Keratinocyte (primary cell): ENCODE results near the gene VAT1. TPM values are rescaled to one million over a fixed set of nuclear protein-coding genes. Genes with fewer than 3 reads are reported as not detected.

ENCODE experiments used
- DNase-seq: peaks from one replicate; pipeline ENCODE4 v3.0.0-alpha.2; 2011; ENCODE audit warnings: low read depth, missing footprints, low spot score
- FAIRE-seq: peaks from 2 replicates; lab custom pipeline; 2011; peaks lifted over from hg19 to GRCh38; lab: Jason Lieb, UNC
- H2AFZ ChIP-seq: 2 replicates; pipeline ENCODE4 v1.6.0; 2012; ENCODE audit warnings: low read length, control low read depth, inconsistent platforms; ENCODE audit not compliant: control insufficient read depth
- H3K27ac ChIP-seq: 2 replicates; pipeline ENCODE4 v1.5.1; 2011; ENCODE audit warnings: low read length; ENCODE audit not compliant: control insufficient read depth, insufficient read depth
- H3K27me3 ChIP-seq: 3 replicates; pipeline ENCODE4 v1.6.0; 2011; ENCODE audit warnings: low read length; ENCODE audit not compliant: control insufficient read depth, insufficient read depth; ENCODE audit errors: extremely low read depth
- H3K36me3 ChIP-seq, 2 experiments: 2 replicates in 1 of 2; 3 replicates in 1 of 2; pipeline ENCODE4 v1.5.1; 2011; ENCODE audit warnings: low read length in 2 of 2, mild to moderate bottlenecking in 1 of 2; ENCODE audit not compliant: control insufficient read depth in 2 of 2, insufficient read depth in 2 of 2; ENCODE audit errors: extremely low read depth in 1 of 2
- H3K4me1 ChIP-seq: 3 replicates; pipeline ENCODE4 v1.5.1; 2011; ENCODE audit warnings: low read length; ENCODE audit not compliant: control insufficient read depth, insufficient read depth; ENCODE audit errors: extremely low read depth
- H3K4me2 ChIP-seq: 3 replicates; pipeline ENCODE4 v1.6.0; 2011; ENCODE audit warnings: low read depth, low read length; ENCODE audit not compliant: control insufficient read depth, insufficient read depth; ENCODE audit errors: extremely low read depth
- H3K4me3 ChIP-seq, 3 experiments: fragments of 200-600 bp in 1 of 3; sonication (generic) in 1 of 3; 2 replicates in 2 of 3; 3 replicates in 1 of 3; pipeline ENCODE4 v1.5.1; 2011 to 2016; ENCODE audit warnings: low read length in 3 of 3, mild to moderate bottlenecking in 3 of 3, control low read depth in 2 of 3, inconsistent platforms in 1 of 3, low read depth in 1 of 3, mixed read lengths in 1 of 3, mixed run types in 1 of 3, moderate library complexity in 1 of 3; ENCODE audit not compliant: control insufficient read depth in 2 of 3, insufficient read depth in 2 of 3; ENCODE audit errors: extremely low read depth in 1 of 3
- H3K79me2 ChIP-seq: 2 replicates; pipeline ENCODE4 v1.6.0; 2012; ENCODE audit warnings: low read length; ENCODE audit not compliant: control insufficient read depth, insufficient read depth
- H3K9ac ChIP-seq: 3 replicates; pipeline ENCODE4 v1.6.0; 2011; ENCODE audit warnings: low read length; ENCODE audit not compliant: control insufficient read depth, insufficient read depth; ENCODE audit errors: extremely low read depth
- H3K9me1 ChIP-seq: 3 replicates; pipeline ENCODE4 v1.6.0; 2011; ENCODE audit warnings: low read length; ENCODE audit not compliant: control insufficient read depth, insufficient read depth; ENCODE audit errors: extremely low read depth
- H3K9me3 ChIP-seq: 2 replicates; pipeline ENCODE4 v1.5.1; 2012; ENCODE audit warnings: low read depth, low read length; ENCODE audit not compliant: control insufficient read depth
- H4K20me1 ChIP-seq: 3 replicates; pipeline ENCODE4 v1.6.0; 2011; ENCODE audit warnings: low read length; ENCODE audit not compliant: control insufficient read depth, insufficient read depth; ENCODE audit errors: extremely low read depth
- EZH2 ChIP-seq: IDR thresholded peaks from one replicate; pipeline ENCODE4 v1.6.1; 2012; ENCODE audit warnings: inconsistent platforms, mild to moderate bottlenecking, low read length, moderate library complexity
- dilution Hi-C: fragments of 300-500 bp; cut with MboI; formaldehyde crosslinking; loops from one replicate; pipeline ENCODE4 v1.7.0; 2020; ENCODE audit warnings: low sequenced_read_pairs; ENCODE audit not compliant: extremely low pct_ligation_motif_present
- polyA plus RNA-seq, 5 experiments: library from polyadenylated mRNA; depleted of rRNA in 3 of 5; stranded (reverse) in 3 of 5; stranded (forward) in 1 of 5; unstranded in 1 of 5; fragments of >200 nt; gene quantifications; 1 replicate in 1 of 5; 2 replicates in 3 of 5; 3 replicates in 1 of 5; pipeline versions ENCODE4 v1.2.1 to v1.2.3, GENCODE V29; 2011 to 2012; ENCODE audit warnings: missing spikeins in 2 of 5, low read depth in 1 of 5, low replicate concordance in 1 of 5
- TF ChIP-seq, protein P1 (sequence below), 3 experiments: IDR thresholded peaks in 1 of 3; conservative IDR thresholded peaks in 1 of 3; optimal IDR thresholded peaks in 1 of 3; 2 replicates in 2 of 3; 3 replicates in 1 of 3; pipeline versions ENCODE3 to v1.5.1; 2011; ENCODE audit warnings: low read length in 3 of 3, mild to moderate bottlenecking in 3 of 3, moderate library complexity in 2 of 3, control low read depth in 1 of 3, inconsistent platforms in 1 of 3; ENCODE audit not compliant: insufficient read depth in 2 of 3; ENCODE audit errors: extremely low read depth in 1 of 3

The VAT1 gene
- polyA plus RNA-seq, 1 donor (not counting 4 experiments of a cell fraction or from before 2014, with no cell fraction given), result 151 TPM

DNA sequence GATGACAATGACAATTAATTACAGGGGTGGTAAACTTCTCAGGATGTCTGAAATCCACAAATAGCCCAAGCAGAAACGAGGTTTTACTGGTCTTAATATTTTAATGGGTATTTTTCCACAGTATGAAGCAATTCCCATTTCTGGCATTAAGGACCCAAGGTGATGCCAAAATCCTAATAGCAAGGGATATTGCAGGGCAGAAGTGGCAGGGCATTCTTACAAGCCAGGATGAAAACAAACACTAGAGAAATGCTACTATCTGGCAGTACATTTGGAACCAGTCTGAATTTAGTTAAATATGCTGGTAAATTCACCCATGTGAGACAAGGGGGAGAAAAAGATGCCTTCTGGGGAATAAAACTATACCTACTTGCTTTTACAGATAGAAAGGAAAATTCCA is 48.1 kb upstream of the VAT1 start:
- dilution Hi-C loops, result no loop called here
- Histone ChIP-seq H4K20me1 (no peaks in the 10 kb centered on the region), H3K9me3 (no peaks in the 10 kb centered on the region), H3K79me2 (no peaks in the 10 kb centered on the region), H3K27me3 (no peaks in the 10 kb centered on the region), H3K4me1 (no peaks in the 10 kb centered on the region), H3K36me3 (peaks cover 0 to 11% of the 10 kb centered on the region in 2 experiments), H3K4me2 (no peak overlapping the region), H2AFZ (no peak overlapping the region), H3K9me1 (no peaks in the 10 kb centered on the region), H3K27ac (no peak overlapping the region), H3K4me3 (no peak overlapping the region), H3K9ac (no peak overlapping the region)
- no peak for FAIRE-seq
- DNase-seq, result no peak
- TF ChIP-seq, protein P1, sequence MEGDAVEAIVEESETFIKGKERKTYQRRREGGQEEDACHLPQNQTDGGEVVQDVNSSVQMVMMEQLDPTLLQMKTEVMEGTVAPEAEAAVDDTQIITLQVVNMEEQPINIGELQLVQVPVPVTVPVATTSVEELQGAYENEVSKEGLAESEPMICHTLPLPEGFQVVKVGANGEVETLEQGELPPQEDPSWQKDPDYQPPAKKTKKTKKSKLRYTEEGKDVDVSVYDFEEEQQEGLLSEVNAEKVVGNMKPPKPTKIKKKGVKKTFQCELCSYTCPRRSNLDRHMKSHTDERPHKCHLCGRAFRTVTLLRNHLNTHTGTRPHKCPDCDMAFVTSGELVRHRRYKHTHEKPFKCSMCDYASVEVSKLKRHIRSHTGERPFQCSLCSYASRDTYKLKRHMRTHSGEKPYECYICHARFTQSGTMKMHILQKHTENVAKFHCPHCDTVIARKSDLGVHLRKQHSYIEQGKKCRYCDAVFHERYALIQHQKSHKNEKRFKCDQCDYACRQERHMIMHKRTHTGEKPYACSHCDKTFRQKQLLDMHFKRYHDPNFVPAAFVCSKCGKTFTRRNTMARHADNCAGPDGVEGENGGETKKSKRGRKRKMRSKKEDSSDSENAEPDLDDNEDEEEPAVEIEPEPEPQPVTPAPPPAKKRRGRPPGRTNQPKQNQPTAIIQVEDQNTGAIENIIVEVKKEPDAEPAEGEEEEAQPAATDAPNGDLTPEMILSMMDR (optimal IDR thresholded peaks at IDR 0.05 in 1 of 3, IDR thresholded peaks at IDR 0.05 in 1 of 3, conservative IDR thresholded peaks at IDR 0.05 in 1 of 3; ENCODE audit: extremely low read depth in 1 of 3, insufficient read depth in 2 of 3, low read length in 3 of 3), result no peak
- no peak for TF ChIP-seq EZH2

DNA sequence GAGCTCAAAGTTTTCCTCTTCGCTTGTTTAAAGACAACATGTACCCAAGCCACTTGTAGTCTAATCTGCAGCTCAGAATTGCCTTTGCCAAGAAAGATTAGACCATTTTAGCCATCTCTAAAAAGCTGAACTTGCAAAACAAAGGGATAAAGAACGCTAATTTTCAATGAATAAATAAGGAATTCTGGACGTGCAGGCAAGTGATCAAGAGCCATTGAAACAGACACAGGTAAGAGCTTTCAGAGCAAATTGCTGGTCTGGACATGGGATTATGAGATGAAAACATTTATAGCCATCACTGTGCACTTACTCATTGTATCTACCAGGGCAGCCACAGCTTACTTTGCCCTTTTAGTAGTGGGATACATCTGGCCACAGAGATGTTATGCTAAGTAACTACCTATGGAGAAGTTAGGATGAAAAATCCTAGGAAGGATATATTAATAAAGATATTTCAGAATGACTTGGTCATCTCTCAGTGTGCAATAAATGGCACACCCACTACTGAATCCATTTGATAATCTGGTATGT is 47.2 kb upstream of the VAT1 start:
- no peaks in the 10 kb centered on the region for H3K9me1 ChIP-seq
- H3K4me3 ChIP-seq, result no peak overlapping the region
- H3K27me3 ChIP-seq, result no peaks in the 10 kb centered on the region
- H3K27ac ChIP-seq, result no peak overlapping the region
- no peaks in the 10 kb centered on the region for H3K79me2 ChIP-seq
- no peak for TF ChIP-seq EZH2
- TF ChIP-seq, protein P1 (optimal IDR thresholded peaks at IDR 0.05 in 1 of 3, IDR thresholded peaks at IDR 0.05 in 1 of 3, conservative IDR thresholded peaks at IDR 0.05 in 1 of 3; ENCODE audit: extremely low read depth in 1 of 3, insufficient read depth in 2 of 3, low read length in 3 of 3), result no peak
- H3K4me2 ChIP-seq, result no peak overlapping the region
- no peak overlapping the region for H2AFZ ChIP-seq
- no peaks in the 10 kb centered on the region for H3K9me3 ChIP-seq
- FAIRE-seq (no peak), DNase-seq (no peak)
- H3K9ac ChIP-seq, result no peak overlapping the region
- peaks cover 0 to 9% of the 10 kb centered on the region in 2 experiments for H3K36me3 ChIP-seq
- H4K20me1 ChIP-seq, result no peaks in the 10 kb centered on the region
- H3K4me1 ChIP-seq, result no peaks in the 10 kb centered on the region
- dilution Hi-C loops, result no loop called here
